ENCODE results near the gene YPEL1. TPM values are rescaled to one million over a fixed set of nuclear protein-coding genes. Genes with fewer than 3 reads are reported as not detected.
A peak's percentile ranks its signal among the peaks of the same experiment; 100 is the strongest.

YPEL1 gene
- total and polyA plus RNA-seq, 2 of the 13 experiments (the other 11 are each of a cell fraction or from before 2014, with no cell fraction given): 0.33 to 2.5 TPM

DNA sequence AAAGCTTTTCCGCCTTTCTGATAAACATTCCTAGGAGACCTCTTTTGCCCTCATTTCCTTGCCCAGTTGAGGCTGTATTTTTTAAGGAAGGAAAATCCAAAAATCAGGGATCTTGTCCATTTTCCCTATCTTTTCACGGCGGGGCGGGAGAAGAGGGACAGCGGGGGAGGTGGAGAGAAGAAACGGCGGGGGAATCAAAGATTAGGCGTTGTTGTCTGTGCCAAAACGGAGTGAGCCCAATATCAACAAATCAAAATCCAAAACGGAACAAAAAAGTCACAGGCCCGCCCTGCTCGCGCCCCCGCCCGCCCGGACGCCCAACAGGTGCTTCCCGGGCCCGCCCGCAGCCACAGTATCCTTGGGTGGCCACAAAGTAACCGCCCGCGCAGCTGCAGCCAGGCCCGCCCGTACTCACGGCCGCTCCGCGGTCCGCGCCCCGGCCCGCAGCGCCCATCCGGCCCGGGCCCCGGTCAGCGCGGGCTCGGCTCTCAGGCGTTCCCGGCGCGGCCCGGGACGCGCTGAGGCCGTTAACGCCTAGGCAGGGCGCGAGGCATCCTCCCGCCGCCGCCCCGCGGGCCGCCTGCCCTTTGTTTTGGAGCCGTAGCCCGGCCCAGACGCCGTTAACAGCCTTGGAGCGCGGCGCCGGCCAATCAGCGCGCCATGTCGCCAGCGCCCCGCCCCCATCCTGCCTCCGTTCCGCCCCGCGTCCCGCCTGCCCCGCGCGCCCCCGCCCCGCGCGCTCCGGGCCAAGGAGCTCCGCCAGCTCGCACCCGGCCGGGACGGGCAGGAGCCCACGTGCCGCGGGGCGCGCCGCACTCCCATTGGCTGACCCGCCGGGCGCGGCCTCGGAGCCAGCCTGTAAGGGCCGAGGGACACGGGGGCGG is at the start of gene YPEL1 (continued):
- TF ChIP-seq ZNF431 (CRISPR knock-in tag; IDR thresholded peaks at IDR 0.05; ENCODE audit: borderline replicate concordance, low read depth) (no peak; the same call in 1 of the 2 replicates), ARNTL (CRISPR knock-in tag; IDR thresholded peaks at IDR 0.05) (no peak), KDM4B (CRISPR knock-in tag; IDR thresholded peaks at IDR 0.05) (no peak), PPARG (CRISPR knock-in tag; conservative IDR thresholded peaks at IDR 0.05) (no peak), JUNB (CRISPR knock-in tag; IDR thresholded peaks at IDR 0.05; ENCODE audit: borderline replicate concordance) (no peak), MATR3 (CRISPR knock-in tag; IDR thresholded peaks at IDR 0.05) (no peak), NFE2 (CRISPR knock-in tag; IDR thresholded peaks at IDR 0.05) (no peak)
- TF ChIP-seq, protein P1, sequence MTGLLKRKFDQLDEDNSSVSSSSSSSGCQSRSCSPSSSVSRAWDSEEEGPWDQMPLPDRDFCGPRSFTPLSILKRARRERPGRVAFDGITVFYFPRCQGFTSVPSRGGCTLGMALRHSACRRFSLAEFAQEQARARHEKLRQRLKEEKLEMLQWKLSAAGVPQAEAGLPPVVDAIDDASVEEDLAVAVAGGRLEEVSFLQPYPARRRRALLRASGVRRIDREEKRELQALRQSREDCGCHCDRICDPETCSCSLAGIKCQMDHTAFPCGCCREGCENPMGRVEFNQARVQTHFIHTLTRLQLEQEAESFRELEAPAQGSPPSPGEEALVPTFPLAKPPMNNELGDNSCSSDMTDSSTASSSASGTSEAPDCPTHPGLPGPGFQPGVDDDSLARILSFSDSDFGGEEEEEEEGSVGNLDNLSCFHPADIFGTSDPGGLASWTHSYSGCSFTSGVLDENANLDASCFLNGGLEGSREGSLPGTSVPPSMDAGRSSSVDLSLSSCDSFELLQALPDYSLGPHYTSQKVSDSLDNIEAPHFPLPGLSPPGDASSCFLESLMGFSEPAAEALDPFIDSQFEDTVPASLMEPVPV (CRISPR knock-in tag; IDR thresholded peaks at IDR 0.05): 0 out of 2 replicates have a peak, but pooled peaks have one; percentile 49
- TF ChIP-seq, protein P2, sequence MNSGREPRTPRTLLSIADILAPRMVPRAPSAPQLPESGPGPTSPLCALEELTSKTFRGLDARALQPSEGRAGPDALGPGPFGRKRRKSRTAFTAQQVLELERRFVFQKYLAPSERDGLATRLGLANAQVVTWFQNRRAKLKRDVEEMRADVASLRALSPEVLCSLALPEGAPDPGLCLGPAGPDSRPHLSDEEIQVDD (CRISPR knock-in tag; IDR thresholded peaks at IDR 0.05; ENCODE audit: borderline replicate concordance): peak; percentile 81; the same call in 1 of the 2 replicates
- TF ChIP-seq, protein P3, sequence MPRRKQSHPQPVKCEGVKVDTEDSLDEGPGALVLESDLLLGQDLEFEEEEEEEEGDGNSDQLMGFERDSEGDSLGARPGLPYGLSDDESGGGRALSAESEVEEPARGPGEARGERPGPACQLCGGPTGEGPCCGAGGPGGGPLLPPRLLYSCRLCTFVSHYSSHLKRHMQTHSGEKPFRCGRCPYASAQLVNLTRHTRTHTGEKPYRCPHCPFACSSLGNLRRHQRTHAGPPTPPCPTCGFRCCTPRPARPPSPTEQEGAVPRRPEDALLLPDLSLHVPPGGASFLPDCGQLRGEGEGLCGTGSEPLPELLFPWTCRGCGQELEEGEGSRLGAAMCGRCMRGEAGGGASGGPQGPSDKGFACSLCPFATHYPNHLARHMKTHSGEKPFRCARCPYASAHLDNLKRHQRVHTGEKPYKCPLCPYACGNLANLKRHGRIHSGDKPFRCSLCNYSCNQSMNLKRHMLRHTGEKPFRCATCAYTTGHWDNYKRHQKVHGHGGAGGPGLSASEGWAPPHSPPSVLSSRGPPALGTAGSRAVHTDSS (CRISPR knock-in tag; conservative IDR thresholded peaks at IDR 0.05): no peak
- TF ChIP-seq, protein P4, sequence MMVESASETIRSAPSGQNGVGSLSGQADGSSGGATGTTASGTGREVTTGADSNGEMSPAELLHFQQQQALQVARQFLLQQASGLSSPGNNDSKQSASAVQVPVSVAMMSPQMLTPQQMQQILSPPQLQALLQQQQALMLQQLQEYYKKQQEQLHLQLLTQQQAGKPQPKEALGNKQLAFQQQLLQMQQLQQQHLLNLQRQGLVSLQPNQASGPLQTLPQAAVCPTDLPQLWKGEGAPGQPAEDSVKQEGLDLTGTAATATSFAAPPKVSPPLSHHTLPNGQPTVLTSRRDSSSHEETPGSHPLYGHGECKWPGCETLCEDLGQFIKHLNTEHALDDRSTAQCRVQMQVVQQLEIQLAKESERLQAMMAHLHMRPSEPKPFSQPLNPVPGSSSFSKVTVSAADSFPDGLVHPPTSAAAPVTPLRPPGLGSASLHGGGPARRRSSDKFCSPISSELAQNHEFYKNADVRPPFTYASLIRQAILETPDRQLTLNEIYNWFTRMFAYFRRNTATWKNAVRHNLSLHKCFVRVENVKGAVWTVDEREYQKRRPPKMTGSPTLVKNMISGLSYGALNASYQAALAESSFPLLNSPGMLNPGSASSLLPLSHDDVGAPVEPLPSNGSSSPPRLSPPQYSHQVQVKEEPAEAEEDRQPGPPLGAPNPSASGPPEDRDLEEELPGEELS (CRISPR knock-in tag; IDR thresholded peaks at IDR 0.05): no peak
- TF ChIP-seq, protein P5, sequence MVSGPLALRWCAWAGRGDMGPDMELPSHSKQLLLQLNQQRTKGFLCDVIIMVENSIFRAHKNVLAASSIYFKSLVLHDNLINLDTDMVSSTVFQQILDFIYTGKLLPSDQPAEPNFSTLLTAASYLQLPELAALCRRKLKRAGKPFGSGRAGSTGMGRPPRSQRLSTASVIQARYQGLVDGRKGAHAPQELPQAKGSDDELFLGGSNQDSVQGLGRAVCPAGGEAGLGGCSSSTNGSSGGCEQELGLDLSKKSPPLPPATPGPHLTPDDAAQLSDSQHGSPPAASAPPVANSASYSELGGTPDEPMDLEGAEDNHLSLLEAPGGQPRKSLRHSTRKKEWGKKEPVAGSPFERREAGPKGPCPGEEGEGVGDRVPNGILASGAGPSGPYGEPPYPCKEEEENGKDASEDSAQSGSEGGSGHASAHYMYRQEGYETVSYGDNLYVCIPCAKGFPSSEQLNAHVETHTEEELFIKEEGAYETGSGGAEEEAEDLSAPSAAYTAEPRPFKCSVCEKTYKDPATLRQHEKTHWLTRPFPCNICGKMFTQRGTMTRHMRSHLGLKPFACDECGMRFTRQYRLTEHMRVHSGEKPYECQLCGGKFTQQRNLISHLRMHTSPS (CRISPR knock-in tag; IDR thresholded peaks at IDR 0.05; ENCODE audit: low read depth): no peak
- TF ChIP-seq, protein P6, sequence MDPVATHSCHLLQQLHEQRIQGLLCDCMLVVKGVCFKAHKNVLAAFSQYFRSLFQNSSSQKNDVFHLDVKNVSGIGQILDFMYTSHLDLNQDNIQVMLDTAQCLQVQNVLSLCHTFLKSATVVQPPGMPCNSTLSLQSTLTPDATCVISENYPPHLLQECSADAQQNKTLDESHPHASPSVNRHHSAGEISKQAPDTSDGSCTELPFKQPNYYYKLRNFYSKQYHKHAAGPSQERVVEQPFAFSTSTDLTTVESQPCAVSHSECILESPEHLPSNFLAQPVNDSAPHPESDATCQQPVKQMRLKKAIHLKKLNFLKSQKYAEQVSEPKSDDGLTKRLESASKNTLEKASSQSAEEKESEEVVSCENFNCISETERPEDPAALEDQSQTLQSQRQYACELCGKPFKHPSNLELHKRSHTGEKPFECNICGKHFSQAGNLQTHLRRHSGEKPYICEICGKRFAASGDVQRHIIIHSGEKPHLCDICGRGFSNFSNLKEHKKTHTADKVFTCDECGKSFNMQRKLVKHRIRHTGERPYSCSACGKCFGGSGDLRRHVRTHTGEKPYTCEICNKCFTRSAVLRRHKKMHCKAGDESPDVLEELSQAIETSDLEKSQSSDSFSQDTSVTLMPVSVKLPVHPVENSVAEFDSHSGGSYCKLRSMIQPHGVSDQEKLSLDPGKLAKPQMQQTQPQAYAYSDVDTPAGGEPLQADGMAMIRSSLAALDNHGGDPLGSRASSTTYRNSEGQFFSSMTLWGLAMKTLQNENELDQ (CRISPR knock-in tag; IDR thresholded peaks at IDR 0.05; ENCODE audit: borderline replicate concordance): no peak
- TF ChIP-seq, protein P7, sequence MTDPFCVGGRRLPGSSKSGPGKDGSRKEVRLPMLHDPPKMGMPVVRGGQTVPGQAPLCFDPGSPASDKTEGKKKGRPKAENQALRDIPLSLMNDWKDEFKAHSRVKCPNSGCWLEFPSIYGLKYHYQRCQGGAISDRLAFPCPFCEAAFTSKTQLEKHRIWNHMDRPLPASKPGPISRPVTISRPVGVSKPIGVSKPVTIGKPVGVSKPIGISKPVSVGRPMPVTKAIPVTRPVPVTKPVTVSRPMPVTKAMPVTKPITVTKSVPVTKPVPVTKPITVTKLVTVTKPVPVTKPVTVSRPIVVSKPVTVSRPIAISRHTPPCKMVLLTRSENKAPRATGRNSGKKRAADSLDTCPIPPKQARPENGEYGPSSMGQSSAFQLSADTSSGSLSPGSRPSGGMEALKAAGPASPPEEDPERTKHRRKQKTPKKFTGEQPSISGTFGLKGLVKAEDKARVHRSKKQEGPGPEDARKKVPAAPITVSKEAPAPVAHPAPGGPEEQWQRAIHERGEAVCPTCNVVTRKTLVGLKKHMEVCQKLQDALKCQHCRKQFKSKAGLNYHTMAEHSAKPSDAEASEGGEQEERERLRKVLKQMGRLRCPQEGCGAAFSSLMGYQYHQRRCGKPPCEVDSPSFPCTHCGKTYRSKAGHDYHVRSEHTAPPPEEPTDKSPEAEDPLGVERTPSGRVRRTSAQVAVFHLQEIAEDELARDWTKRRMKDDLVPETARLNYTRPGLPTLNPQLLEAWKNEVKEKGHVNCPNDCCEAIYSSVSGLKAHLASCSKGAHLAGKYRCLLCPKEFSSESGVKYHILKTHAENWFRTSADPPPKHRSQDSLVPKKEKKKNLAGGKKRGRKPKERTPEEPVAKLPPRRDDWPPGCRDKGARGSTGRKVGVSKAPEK (CRISPR knock-in tag; IDR thresholded peaks at IDR 0.05; ENCODE audit: borderline replicate concordance): no peak

All from HepG2 (cell line).